Left ventricle myocardium superior (tissue), 1 donor: ENCODE results near the gene DNAH10. TPM values are rescaled to one million over a fixed set of nuclear protein-coding genes. Genes with fewer than 3 reads are reported as not detected.

Experiments used
- ATAC-seq: fragments of 200-7000 bp; cut with Tn5 transposase; one replicate; pipeline ENCODE4 v1.9.1; 2020; ENCODE audit warnings: mild to moderate bottlenecking, moderate library complexity
- DNase-seq: peaks from one replicate; pipeline ENCODE4 v3.0.0-alpha.2; 2020
- intact Hi-C: fragments of 100-400 bp; cut with micrococcal nuclease; formaldehyde crosslinking; loops from one replicate; pipeline ENCODE4 v1.11.0; 2022
- total RNA-seq: library from RNA; stranded (reverse); fragmentation: NEBNext Ultra II Directional; extraction: Animal tissue kit (Norgen Biotek cat#: 25700); gene quantifications from one replicate; pipeline ENCODE4 v1.2.1, GENCODE V29; 2021
- donor health status: DM: no; HTN: yes; CAD: no; lungs with severe emphysema.

Gene DNAH10
- total RNA-seq, 1 donor from 2014 or later: 0.25 TPM

DNA sequence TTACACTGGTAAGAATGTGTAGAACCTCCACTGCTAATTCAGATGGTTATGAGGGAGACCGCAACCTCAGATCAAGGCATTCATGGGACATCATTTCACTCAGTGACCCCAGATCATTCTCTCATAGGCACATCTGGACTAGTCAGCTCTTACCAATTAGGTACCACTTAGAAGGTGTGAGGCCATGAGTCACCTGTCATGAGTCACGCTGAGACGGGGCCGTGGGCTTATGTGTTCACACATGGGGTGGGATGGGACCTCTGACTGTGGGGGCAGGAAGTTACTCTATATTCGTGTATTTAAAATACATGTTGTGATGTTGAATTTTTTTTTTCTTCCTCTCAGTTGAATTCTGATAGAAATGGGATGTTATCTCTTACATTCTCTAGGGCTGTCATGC, 154.6 kb downstream of the DNAH10 start:
- no peak for ATAC-seq
- no peak for DNase-seq
- intact Hi-C loops: no loop called here

DNA sequence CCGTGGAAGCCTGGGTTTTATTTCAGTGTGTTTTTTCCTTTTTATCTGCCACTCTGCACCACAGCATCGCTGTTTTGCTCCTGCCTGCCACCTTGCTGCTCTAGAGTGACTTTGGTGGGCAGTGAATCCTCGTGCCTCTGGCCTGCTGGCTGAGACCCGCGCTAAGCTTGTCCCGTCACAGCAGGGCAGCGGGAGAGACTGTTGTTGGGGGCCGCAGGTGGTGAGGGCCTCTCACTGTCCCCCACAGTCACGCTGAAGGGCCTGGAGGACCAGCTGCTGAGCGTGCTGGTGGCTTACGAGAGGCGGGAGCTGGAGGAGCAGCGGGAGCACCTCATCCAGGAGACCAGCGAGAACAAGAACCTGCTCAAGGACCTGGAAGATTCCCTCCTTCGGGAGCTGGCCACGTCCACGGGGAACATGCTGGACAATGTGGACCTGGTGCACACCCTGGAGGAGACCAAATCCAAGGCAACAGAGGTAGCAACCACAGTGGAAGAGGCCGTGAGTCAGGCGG, 155.3 kb downstream of the DNAH10 start:
- intact Hi-C loops: no loop called here
- no peak for DNase-seq

DNA sequence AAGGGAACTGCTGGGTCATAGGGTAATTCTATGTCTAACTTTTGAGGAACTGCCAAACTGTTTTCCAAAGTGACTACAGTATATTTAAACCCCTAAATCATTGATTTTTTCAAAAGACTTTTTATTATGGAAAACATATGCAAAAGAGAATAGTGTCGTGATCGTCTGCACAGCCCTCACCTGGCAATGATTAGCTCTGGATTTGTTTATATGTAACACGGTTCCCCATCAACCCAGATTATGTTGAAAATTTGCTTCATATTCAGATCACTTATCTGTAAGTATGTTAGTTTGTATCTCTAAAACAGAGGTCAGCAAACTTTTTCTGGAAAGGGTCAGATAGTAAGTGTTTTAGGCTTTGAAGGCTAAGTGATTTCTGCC, 157.9 kb downstream of the DNAH10 start:
- ATAC-seq (no peak), DNase-seq (no peak)
- intact Hi-C loops: no loop called here

More for the DNA sequence above, 155.3 kb downstream of the DNAH10 start:
- ATAC-seq: no peak

GRCh38 chr12:123923038-123923437, 160.9 kb downstream of the DNAH10 start:
- intact Hi-C loops: no loop called here
- ATAC-seq (no peak), DNase-seq (no peak)

DNA sequence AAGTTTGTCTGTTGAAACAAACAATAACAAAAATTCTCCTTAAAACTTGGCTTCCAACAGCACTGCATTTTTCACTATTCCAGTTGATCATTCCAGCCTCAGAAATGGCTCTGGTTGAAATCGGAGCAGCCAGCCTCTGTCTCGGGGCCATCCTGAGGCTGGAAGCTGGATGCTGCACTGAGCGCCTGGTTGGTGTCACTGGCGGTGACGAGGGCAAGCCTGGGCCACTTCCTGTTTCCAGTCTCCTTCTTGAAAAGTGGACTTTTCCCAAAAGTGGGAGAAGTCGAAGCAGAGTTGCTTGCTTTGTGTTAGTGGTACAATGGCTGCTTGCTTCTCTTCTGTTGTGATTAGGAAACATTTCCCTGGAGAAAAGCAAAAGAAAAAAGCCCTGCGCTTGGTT, 161.8 kb downstream of the DNAH10 start:
- intact Hi-C loops: no loop called here
- ATAC-seq: no peak
- DNase-seq: no peak

DNA sequence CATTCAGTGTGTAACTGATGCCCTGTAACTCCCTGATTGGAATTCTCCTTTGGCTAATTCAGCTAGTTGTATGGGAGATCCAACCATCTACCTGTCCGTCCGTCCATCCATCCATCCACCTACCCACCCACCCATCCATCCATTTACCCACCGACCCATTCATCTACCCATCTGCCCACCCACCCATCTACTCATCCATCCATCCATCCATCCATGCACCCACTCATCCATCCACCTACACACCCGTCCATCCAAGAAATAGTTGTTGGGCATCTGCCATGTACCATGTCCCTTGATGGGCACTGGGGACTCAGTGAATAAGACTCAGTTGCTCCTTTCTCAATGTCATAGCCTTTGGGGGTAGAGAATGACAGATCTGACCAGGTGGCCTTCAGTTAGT, 162.4 kb downstream of the DNAH10 start:
- ATAC-seq (no peak), DNase-seq (no peak)
- intact Hi-C loops: no loop called here

GRCh38 chr12:123928274-123928865, 166.3 kb downstream of the DNAH10 start:
- intact Hi-C loops: no loop called here
- no peak for DNase-seq
- ATAC-seq: no peak

DNA sequence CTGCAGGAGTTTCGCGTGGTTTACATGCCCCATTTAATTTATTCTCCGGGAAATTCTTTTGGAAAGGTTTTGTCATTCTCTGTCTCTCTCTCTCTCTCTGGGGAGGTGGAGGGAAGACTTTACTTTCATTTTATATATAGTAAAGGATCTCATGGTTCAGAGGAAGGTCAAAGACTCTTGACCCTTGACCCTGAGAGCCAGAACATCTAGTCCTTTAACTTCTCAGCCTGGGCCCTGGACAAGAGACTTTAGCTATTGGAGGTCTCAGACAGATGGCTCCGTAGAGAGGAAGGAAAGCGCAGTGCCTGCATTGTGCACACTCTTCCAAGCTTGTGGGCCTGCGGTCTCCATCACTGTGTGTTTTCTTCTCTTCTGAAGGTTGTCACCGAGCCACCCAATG, 166.8 kb downstream of the DNAH10 start:
- peak; percentile 57 for ATAC-seq
- intact Hi-C loops: no loop called here
- DNase-seq: no peak

DNA sequence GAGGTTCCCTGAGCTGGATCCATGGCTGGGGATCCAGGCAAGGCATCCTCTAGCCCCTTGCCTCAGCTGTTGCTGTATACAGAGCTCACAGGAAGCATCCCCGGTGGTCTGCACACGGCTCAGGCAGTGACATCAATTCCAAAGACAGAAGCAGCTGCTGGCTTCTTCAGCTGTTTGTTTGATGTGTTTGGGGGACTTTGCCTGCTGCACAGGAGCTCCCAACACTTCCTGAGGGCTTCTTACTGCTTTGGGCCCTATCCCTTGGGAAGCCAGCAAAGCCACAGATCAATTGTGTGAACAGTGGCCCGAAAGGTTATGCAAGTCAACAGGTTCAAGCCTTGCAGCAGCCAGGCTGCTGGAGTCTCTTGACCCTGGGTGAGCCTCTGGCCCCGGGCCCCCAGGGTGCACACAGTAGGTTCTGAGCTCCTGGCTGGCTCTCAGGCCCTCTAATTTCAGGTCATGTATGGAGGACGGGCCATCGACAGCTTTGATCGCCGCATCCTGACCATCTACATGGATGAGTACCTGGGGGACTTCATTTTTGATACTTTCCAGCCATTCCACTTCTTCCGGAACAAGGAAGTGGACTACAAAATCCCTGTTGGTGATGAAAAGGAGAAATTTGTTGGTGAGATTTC, 168.0 kb downstream of the DNAH10 start:
- intact Hi-C loops: no loop called here
- ATAC-seq: no peak
- no peak for DNase-seq

DNA sequence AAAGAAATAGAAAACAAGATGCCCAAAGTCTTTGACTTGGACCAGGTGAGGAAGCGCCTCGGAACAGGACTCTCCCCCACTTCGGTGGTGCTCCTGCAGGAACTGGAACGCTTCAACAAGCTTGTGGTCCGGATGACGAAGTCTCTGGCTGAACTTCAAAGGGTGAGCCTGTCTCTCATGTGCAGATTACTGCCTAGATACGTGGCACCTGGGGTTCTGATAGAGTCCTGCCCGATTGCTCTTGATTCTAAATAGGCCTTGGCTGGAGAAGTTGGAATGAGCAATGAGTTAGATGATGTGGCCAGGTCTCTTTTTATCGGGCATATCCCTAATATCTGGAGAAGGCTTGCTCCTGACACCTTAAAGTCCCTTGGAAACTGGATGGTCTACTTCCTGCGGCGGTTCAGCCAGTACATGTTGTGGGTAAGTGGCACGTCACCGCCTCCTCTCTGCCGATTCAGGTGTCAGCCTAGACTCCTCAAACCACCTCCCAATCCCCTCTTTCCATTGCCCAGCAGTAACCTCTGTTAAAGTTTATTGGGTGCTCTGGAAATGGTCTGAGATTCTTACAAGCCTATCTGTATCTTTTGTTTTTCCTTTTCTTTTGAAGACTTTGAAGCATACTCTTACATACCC, 169.7 kb downstream of the DNAH10 start:
- ATAC-seq (no peak), DNase-seq (no peak)
- intact Hi-C loops: no loop called here

DNA sequence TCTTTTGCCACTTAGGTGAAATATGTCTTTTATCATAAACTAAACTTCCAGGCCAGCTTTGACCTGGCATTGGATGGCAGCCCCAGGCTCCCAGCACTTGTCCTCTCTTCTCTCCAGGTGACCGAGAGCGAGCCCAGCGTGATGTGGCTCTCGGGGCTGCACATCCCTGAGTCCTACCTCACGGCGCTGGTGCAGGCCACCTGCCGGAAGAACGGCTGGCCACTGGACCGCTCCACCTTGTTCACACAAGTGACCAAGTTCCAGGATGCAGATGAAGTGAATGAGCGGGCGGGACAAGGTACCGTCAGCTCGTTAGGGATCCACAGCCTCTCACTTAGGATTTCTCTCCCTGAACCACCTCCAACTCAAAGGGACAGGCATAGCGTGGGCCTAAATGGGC, 171.1 kb downstream of the DNAH10 start:
- ATAC-seq: no peak
- intact Hi-C loops: no loop called here
- no peak for DNase-seq

DNA sequence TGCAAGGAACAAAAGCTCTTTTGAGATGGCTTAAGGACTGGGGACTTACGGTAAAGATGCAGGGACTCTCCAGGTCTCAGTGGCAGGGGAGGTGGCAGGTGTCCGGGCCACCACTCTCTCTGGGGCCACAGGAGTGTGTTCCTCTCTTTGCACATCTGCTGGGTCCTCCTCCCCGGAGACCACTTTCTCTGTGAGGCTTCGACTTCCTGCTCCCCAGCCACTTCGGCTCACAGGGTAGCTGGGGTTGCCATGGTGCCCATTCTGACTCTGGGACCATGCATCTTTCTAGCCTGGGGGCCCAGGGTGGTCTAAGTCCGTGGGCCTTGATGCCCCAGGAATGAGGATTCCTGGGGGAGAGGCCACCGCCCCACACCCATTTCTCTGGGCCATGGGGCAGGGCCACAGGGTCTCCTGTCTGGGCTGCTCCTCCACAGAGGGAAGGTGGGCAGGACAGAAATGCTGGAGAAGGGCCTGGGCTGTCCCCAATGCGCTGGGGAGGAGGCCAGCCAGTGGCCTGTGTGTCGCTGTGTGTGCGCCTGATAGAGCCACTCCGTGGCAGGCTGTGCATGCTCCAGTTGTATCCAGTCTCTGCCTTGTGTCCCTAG, 172.0 kb downstream of the DNAH10 start:
- ATAC-seq: no peak
- intact Hi-C loops: no loop called here
- DNase-seq: no peak

GRCh38 chr12:123934829-123935228, 172.7 kb downstream of the DNAH10 start:
- no peak for DNase-seq
- ATAC-seq: no peak
- intact Hi-C loops: no loop called here

DNA sequence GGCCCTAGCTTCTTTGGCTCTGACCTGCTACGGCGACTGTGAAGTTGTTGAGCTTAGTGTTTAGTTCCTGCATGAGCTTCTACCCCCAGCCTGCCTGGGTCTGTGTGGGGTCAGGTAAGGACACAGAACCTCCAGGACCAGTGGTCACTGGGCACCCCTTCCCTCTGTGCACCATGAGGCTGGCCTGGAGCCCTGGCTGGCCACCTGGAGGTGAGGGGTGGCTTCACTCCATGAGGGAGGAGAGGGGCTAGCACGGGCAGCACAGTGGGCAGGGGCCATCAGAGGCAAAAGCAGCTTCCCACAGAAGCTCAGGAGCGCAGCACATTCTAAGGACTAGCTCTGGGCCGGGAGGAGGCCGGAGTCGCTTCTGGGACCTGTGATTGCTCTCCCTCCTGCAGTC, 173.9 kb downstream of the DNAH10 start:
- DNase-seq (no peak), ATAC-seq (no peak)
- intact Hi-C loops: no loop called here

DNA sequence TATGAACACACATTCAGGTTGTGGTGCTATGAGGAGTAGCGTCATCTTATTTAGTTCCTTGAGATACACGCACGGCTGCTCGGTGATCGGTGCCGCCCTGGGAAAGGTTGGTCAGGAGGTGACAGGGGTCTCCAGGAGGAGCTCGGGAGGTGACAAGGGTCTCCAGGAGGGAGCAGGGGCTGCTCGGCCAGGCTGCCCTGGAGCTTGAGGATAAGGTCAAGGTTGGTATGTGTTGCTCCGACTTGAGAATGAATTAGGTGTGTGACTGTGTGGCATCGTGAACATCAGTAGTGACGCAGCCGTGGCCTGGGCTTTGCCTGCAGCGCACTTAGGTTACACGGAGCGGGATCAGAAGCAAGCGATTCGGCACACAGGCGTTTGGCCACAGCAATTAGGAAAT, 174.4 kb downstream of the DNAH10 start:
- intact Hi-C loops: no loop called here
- no peak for ATAC-seq
- DNase-seq: no peak

DNA sequence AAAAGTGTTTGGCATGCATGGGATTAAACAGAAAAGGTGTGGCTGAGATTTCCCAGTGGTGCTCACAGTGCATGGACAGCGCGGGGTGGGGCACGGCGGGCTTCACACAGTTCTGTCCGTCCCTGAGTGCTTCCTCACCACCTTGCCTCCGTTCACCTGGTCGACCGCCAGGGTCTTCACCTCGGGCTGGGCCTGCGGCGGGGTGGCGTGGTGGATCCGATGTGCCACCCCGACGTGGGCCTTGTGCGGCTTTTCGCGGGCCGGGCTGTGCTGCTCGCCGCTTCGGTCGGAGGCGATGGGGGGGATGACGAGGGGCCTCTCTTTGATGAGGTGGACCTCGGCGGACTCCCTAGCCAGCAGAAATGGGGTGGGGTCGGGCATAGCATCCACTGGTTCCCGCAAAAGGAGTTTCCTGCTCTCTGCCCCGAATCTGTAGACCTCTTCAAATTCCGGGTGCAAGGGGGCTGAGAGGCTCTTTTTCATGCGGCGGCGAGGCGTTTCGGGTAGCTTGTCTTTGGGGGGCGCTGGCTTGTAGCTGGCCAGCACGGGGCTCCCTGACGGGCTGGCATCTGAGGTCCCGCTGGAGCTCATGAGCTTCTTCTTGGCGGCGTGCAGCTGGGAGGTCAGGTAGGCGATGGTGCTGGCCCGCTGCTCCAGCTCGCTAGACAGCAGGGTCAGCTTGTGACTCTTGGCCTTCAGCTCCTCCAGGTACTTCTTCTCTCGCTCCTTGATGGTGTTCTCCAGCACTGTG, 175.0 kb downstream of the DNAH10 start:
- DNase-seq (no peak), ATAC-seq (no peak)
- intact Hi-C loops: no loop called here

- ATAC-seq (peak; percentile 33), DNase-seq (no peak)
- intact Hi-C loops: no loop called here
Measured at GRCh38 chr12:123937707-123938591, 175.8 kb downstream of the DNAH10 start.

GRCh38 chr12:123938679-123939480, 176.8 kb downstream of the DNAH10 start:
- no peak for DNase-seq
- intact Hi-C loops: no loop called here
- ATAC-seq: no peak
